Liver (tissue), 3 donors: ENCODE measurements around the gene KCNS1.
"Not testable (repeated sequence)": the region's sequence is repeated elsewhere in the genome, so short reads cannot be mapped to it uniquely, and the experiment has no call there.

Experiments
- FOXA1 ChIP-seq: IDR thresholded peaks from 2 replicates; pipeline ENCODE4 v1.6.1; 2016; ENCODE audit warnings: antibody characterized with exemption
- RAD21 ChIP-seq, 2 donors: IDR thresholded peaks; 2 replicates each; pipeline ENCODE4 v1.6.1; 2016; ENCODE audit warnings: antibody characterized with exemption in 2 of 2, mild to moderate bottlenecking in 2 of 2
- SP1 ChIP-seq: IDR thresholded peaks from 2 replicates; pipeline ENCODE4 v1.6.1; 2018; ENCODE audit warnings: antibody characterized with exemption, mild to moderate bottlenecking
- YY1 ChIP-seq: IDR thresholded peaks from 2 replicates; pipeline ENCODE4 v1.6.1; 2016; ENCODE audit warnings: antibody characterized with exemption, mild to moderate bottlenecking
- TF ChIP-seq, protein P1 (sequence below): IDR thresholded peaks from 2 replicates; pipeline ENCODE4 v1.6.1; 2016; ENCODE audit warnings: antibody characterized with exemption, mild to moderate bottlenecking
- TF ChIP-seq, protein P2 (sequence below): fragments of 150-350 bp; IDR thresholded peaks from 2 replicates; pipeline ENCODE4 v1.5.1; 2017; ENCODE audit warnings: improper control_type of control experiment, low read depth, low read length; ENCODE audit not compliant: missing input control
- TF ChIP-seq, protein P3 (sequence below): IDR thresholded peaks from 2 replicates; pipeline ENCODE4 v1.6.1; 2016; ENCODE audit warnings: antibody characterized with exemption
- donor health status: healthy.
- donor health status: healthy.

DNA sequence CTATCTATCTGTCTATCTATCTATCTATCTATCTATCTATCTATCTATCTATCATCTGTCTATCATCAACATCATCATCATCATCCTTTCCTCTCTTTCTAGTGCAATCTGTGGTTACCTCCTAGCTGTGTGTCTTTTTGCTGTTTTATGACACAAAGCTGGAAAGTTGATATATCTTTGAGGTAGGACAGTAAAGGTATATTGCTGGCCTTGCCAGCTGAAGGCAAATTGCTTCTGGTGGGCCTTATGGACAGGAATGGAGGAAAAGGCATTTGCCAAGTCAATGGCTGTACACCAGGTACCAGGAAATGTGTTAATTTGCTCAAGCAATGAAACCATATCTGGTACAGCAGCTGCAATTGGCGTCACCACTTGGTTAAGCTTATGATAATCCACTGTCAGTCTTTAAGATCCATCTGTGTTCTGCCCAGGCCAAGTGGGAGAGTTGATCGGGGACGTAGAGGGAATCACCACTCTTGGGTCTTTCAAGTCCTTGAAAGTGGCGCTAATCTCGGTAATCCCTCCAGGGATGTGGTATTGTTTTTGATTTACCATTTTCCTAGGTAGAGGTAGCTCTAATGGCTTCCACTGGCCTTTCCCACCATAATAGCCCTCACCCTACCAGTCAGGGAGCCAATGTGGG is 38.9 kb upstream of the KCNS1 start:
- TF ChIP-seq, protein P1, sequence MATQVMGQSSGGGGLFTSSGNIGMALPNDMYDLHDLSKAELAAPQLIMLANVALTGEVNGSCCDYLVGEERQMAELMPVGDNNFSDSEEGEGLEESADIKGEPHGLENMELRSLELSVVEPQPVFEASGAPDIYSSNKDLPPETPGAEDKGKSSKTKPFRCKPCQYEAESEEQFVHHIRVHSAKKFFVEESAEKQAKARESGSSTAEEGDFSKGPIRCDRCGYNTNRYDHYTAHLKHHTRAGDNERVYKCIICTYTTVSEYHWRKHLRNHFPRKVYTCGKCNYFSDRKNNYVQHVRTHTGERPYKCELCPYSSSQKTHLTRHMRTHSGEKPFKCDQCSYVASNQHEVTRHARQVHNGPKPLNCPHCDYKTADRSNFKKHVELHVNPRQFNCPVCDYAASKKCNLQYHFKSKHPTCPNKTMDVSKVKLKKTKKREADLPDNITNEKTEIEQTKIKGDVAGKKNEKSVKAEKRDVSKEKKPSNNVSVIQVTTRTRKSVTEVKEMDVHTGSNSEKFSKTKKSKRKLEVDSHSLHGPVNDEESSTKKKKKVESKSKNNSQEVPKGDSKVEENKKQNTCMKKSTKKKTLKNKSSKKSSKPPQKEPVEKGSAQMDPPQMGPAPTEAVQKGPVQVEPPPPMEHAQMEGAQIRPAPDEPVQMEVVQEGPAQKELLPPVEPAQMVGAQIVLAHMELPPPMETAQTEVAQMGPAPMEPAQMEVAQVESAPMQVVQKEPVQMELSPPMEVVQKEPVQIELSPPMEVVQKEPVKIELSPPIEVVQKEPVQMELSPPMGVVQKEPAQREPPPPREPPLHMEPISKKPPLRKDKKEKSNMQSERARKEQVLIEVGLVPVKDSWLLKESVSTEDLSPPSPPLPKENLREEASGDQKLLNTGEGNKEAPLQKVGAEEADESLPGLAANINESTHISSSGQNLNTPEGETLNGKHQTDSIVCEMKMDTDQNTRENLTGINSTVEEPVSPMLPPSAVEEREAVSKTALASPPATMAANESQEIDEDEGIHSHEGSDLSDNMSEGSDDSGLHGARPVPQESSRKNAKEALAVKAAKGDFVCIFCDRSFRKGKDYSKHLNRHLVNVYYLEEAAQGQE = not testable (repeated sequence)
- not testable (repeated sequence) for TF ChIP-seq RAD21 (IDR thresholded peaks at IDR 0.05); YY1; FOXA1; SP1
- TF ChIP-seq, protein P2, sequence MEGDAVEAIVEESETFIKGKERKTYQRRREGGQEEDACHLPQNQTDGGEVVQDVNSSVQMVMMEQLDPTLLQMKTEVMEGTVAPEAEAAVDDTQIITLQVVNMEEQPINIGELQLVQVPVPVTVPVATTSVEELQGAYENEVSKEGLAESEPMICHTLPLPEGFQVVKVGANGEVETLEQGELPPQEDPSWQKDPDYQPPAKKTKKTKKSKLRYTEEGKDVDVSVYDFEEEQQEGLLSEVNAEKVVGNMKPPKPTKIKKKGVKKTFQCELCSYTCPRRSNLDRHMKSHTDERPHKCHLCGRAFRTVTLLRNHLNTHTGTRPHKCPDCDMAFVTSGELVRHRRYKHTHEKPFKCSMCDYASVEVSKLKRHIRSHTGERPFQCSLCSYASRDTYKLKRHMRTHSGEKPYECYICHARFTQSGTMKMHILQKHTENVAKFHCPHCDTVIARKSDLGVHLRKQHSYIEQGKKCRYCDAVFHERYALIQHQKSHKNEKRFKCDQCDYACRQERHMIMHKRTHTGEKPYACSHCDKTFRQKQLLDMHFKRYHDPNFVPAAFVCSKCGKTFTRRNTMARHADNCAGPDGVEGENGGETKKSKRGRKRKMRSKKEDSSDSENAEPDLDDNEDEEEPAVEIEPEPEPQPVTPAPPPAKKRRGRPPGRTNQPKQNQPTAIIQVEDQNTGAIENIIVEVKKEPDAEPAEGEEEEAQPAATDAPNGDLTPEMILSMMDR = not testable (repeated sequence)
- TF ChIP-seq, protein P3, sequence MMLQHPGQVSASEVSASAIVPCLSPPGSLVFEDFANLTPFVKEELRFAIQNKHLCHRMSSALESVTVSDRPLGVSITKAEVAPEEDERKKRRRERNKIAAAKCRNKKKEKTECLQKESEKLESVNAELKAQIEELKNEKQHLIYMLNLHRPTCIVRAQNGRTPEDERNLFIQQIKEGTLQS = not testable (repeated sequence)
